GM12878 (cell line): ENCODE results near the gene PLEKHG2. TPM values are rescaled to one million over a fixed set of nuclear protein-coding genes. Genes with fewer than 3 reads are reported as not detected.

Experiments
- ATAC-seq: fragments of 200-7000 bp; cut with Tn5 transposase; 3 replicates; pipeline ENCODE4 v1.9.1; 2020; ENCODE audit warnings: mild to moderate bottlenecking, moderate library complexity
- BruUV-seq: library from RNA; stranded (reverse); fragments of 400-500 nt; replicated peaks from 2 replicates; lab custom pipeline; 2021; lab: Mats Ljungman, UMichigan
- CTCF ChIA-PET: fragments of 300-600 bp; sonication (Branson Sonifier 250); formaldehyde crosslinking; extraction: SDS; loops from one replicate; lab custom pipeline; 2021; ENCODE audit warnings: inconsistent platforms; lab: Yijun Ruan, JAX
- POLR2A ChIA-PET: fragments of 350-600 bp; formaldehyde crosslinking; extraction: SDS; loops from one replicate; lab custom pipeline; 2021; ENCODE audit warnings: inconsistent platforms; lab: Charles Lee
- RAD21 ChIA-PET: fragments of 300-600 bp; sonication (Branson Sonifier 250); formaldehyde crosslinking; loops from one replicate; lab custom pipeline; 2023; ENCODE audit warnings: antibody characterized with exemption; ENCODE audit not compliant: unreplicated experiment; lab: Charles Lee
- SMC1A ChIA-PET: fragments of 300-600 bp; sonication (Branson Sonifier 250); formaldehyde crosslinking; loops from one replicate; lab custom pipeline; 2023; ENCODE audit not compliant: unreplicated experiment, uncharacterized antibody; lab: Charles Lee
- DNase-seq: peaks from one replicate; pipeline ENCODE4 v3.0.0-alpha.2; 2011; ENCODE audit warnings: low read depth, low spot score
- FAIRE-seq: peaks from 3 replicates; lab custom pipeline; 2011; peaks lifted over from hg19 to GRCh38; lab: Jason Lieb, UNC
- H2AFZ ChIP-seq: 2 replicates; pipeline ENCODE4 v1.6.0; 2011; ENCODE audit warnings: low read depth, low read length, control low read depth; ENCODE audit not compliant: control insufficient read depth
- H3K27ac ChIP-seq: 2 replicates; pipeline ENCODE4 v1.5.1; 2011; ENCODE audit warnings: control low read depth; ENCODE audit not compliant: control insufficient read depth, insufficient read depth
- H3K27me3 ChIP-seq, 2 experiments: replicated peaks in 1 of 2; 2 replicates each; pipeline versions ENCODE4 v1.6.0 to v1.6.1; 2011; ENCODE audit warnings: low read length in 1 of 2; ENCODE audit not compliant: control insufficient read depth in 2 of 2, insufficient read depth in 2 of 2
- H3K36me3 ChIP-seq, 2 experiments: 2 replicates each; pipeline ENCODE4 v1.5.1; 2011; ENCODE audit warnings: low read length in 1 of 2; ENCODE audit not compliant: control insufficient read depth in 2 of 2, insufficient read depth in 2 of 2
- H3K4me1 ChIP-seq: 2 replicates; pipeline ENCODE4 v1.6.1; 2011; ENCODE audit warnings: mild to moderate bottlenecking, low read length, moderate library complexity, mixed read lengths; ENCODE audit not compliant: control insufficient read depth, insufficient read depth
- H3K4me2 ChIP-seq: 2 replicates; pipeline ENCODE4 v1.6.0; 2011; ENCODE audit warnings: control low read depth; ENCODE audit not compliant: control insufficient read depth, insufficient read depth
- H3K4me3 ChIP-seq: fragments of 200-600 bp; sonication (generic); 2 replicates; pipeline ENCODE4 v1.5.1; 2016
- H3K79me2 ChIP-seq: 2 replicates; pipeline ENCODE4 v1.6.0; 2011; ENCODE audit warnings: low read length; ENCODE audit not compliant: control insufficient read depth, insufficient read depth
- H3K9ac ChIP-seq: 2 replicates; pipeline ENCODE4 v1.8.0; 2011; ENCODE audit warnings: low read length, control low read depth, mixed read lengths; ENCODE audit not compliant: control insufficient read depth, insufficient read depth
- H3K9me3 ChIP-seq: replicated peaks from 3 replicates; pipeline ENCODE4 v1.5.1; 2011; ENCODE audit warnings: mild to moderate bottlenecking, low read length; ENCODE audit not compliant: control insufficient read depth, insufficient read depth
- H4K20me1 ChIP-seq: 2 replicates; pipeline ENCODE4 v1.6.0; 2011; ENCODE audit not compliant: control insufficient read depth, insufficient read depth
- ASH2L ChIP-seq: fragments of 300-600, 200-600 bp; sonication (generic); IDR thresholded peaks from 2 replicates; pipeline ENCODE4 v1.6.1; 2017; ENCODE audit warnings: low read depth, mild to moderate bottlenecking, borderline replicate concordance
- BHLHE40 ChIP-seq, 2 experiments: fragments of 450-650 bp in 1 of 2; IDR thresholded peaks; 2 replicates each; pipeline ENCODE4 v1.6.1; 2011 to 2017; ENCODE audit warnings: low read depth in 2 of 2, borderline replicate concordance in 1 of 2, improper control_type of control experiment in 1 of 2, low read length in 1 of 2, mild to moderate bottlenecking in 1 of 2
- CBFB ChIP-seq: IDR thresholded peaks from 2 replicates; pipeline ENCODE4 v1.6.1; 2016; ENCODE audit warnings: antibody characterized with exemption, low read depth
- CHD1 ChIP-seq: IDR thresholded peaks from 2 replicates; pipeline ENCODE4 v1.6.1; 2012; ENCODE audit warnings: low read depth, low read length, improper control_type of control experiment
- IKZF1 ChIP-seq: fragments of 450-650 bp; conservative IDR thresholded peaks from 2 replicates; pipeline ENCODE4 v1.6.1; 2017; ENCODE audit warnings: antibody characterized with exemption, mild to moderate bottlenecking
- IRF4 ChIP-seq: IDR thresholded peaks from 2 replicates; pipeline ENCODE4 v1.6.1; 2011; ENCODE audit warnings: low read depth, low read length
- KAT2A ChIP-seq: conservative IDR thresholded peaks from 2 replicates; pipeline ENCODE4 v1.6.1; 2011; ENCODE audit warnings: low read depth, low read length; ENCODE audit not compliant: control insufficient read depth
- NFXL1 ChIP-seq: fragments of 450-650 bp; IDR thresholded peaks from 2 replicates; pipeline ENCODE4 v1.6.1; 2017; ENCODE audit warnings: antibody characterized with exemption, mild to moderate bottlenecking, borderline replicate concordance
- NFYA ChIP-seq: IDR thresholded peaks from 2 replicates; pipeline ENCODE4 v1.6.1; 2011; ENCODE audit warnings: low read depth, mild to moderate bottlenecking, low read length, improper control_type of control experiment, borderline replicate concordance
- PBX3 ChIP-seq: IDR thresholded peaks from 2 replicates; pipeline ENCODE4 v1.6.1; 2011; ENCODE audit warnings: mild to moderate bottlenecking, low read depth, low read length, moderate library complexity; ENCODE audit not compliant: insufficient replicate concordance
- PML ChIP-seq: IDR thresholded peaks from 2 replicates; pipeline ENCODE4 v1.6.1; 2012; ENCODE audit warnings: low read length, inconsistent platforms
- PRDM15 ChIP-seq: fragments of 450-650 bp; formaldehyde crosslinking; IDR thresholded peaks from 2 replicates; pipeline ENCODE4 v1.4.0; 2020; ENCODE audit warnings: mild to moderate bottlenecking, moderate library complexity
- RFX5 ChIP-seq: IDR thresholded peaks from 2 replicates; pipeline ENCODE4 v1.6.1; 2011; ENCODE audit warnings: low read depth, low read length, improper control_type of control experiment
- RUNX3 ChIP-seq: IDR thresholded peaks from 2 replicates; pipeline ENCODE4 v1.6.1; 2012; ENCODE audit warnings: low read length, inconsistent platforms
- SPI1 ChIP-seq: IDR thresholded peaks from 2 replicates; pipeline ENCODE4 v1.6.1; 2011; ENCODE audit warnings: low read depth, mild to moderate bottlenecking, low read length, moderate library complexity, borderline replicate concordance; ENCODE audit not compliant: insufficient read depth
- TCF7 ChIP-seq: IDR thresholded peaks from 2 replicates; pipeline ENCODE4 v1.6.1; 2014; ENCODE audit warnings: antibody characterized with exemption, borderline replicate concordance
- ZNF24 ChIP-seq: fragments of 450-650 bp; IDR thresholded peaks from 2 replicates; pipeline ENCODE4 v1.6.1; 2017; ENCODE audit warnings: antibody characterized with exemption, mild to moderate bottlenecking
- ZNF384 ChIP-seq: IDR thresholded peaks from 2 replicates; pipeline ENCODE4 v1.6.1; 2012; ENCODE audit warnings: low read depth, mild to moderate bottlenecking, low read length, improper control_type of control experiment, borderline replicate concordance
- WGBS: methylation state at CpG from one replicate; pipeline ENCODE4 v1.1.6; 2016; ENCODE audit warnings: low lambda C conversion rate; ENCODE audit not compliant: insufficient replicate concordance, insufficient coverage; ENCODE audit errors: missing lambda C conversion rate; 5-methylcytosine and 5-hydroxymethylcytosine counted together
- in situ Hi-C: fragments of 300-500 bp; cut with MboI; formaldehyde crosslinking; loops from 9 replicates; pipeline ENCODE4 v1.14.3; 2018; ENCODE audit warnings: mixed read lengths
- intact Hi-C: fragments of 100-400 bp; cut with micrococcal nuclease; formaldehyde crosslinking; loops from one replicate; pipeline ENCODE4 v1.14.2; 2022; ENCODE audit not compliant: unreplicated experiment
- polyA plus RNA-seq, 11 experiments: library from polyadenylated mRNA; depleted of rRNA in 4 of 11; unstranded in 6 of 11; stranded (reverse) in 5 of 11; fragments of >200 nt; fragmentation: Nextera tagmentation in 4 of 11; fragmentation: Illumina TruSeq in 1 of 11; extraction: Ambion mirVana in 4 of 11; extraction: Trizol in 1 of 11; gene quantifications; 1 replicate in 1 of 11; 2 replicates in 10 of 11; pipeline versions ENCODE4 v1.2.1 to v1.2.3, GENCODE V29; 2011 to 2016; ENCODE audit warnings: inconsistent platforms in 2 of 11, missing spikeins in 2 of 11, low read depth in 1 of 11
- total RNA-seq, 4 experiments: library from RNA; depleted of rRNA in 3 of 4; stranded (reverse); fragments of >200 nt in 3 of 4; fragmentation: Illumina TruSeq in 1 of 4; extraction: Trizol in 1 of 4; gene quantifications; 2 replicates each; pipeline versions ENCODE4 v1.2.1 to v1.2.3, GENCODE V29; 2013 to 2021

The PLEKHG2 gene
- total and polyA plus RNA-seq, 10 of the 15 experiments (the other 5 are each of a cell fraction or from before 2014, with no cell fraction given): 3.0 to 62.5 (median 17.2) TPM

GRCh38 chr19:39390751-39391437 is 21.6 kb upstream of the PLEKHG2 start, which contains the start of the genes MED29 and PAF1:
MED29 (plus strand) TSS chr19:39391378; CDS start chr19:39391423, 45 bp downstream.
PAF1 (minus strand) TSS chr19:39391106; CDS start chr19:39390864, 242 bp downstream.
- peaks cover 10% of the 10 kb centered on the region for H3K4me1 ChIP-seq
- RAD21 ChIA-PET: interaction anchor here (0.6 to 2.2 kb wide), 11 partner anchors 11 to 143 kb away, joined by 3 to 18 read pairs (median 4); partner anchors contain the start of genes GMFG and PLEKHG2
- in situ Hi-C loops (no loop called here), intact Hi-C loops (loop anchor here (2.0 kb wide), 2 partner anchors 48 to 54 kb away; partner anchors contain the start of genes SAMD4B and SUPT5H)
- H3K27me3 ChIP-seq: no peaks in the 10 kb centered on the region
- H3K4me3 ChIP-seq: peak within 1 kb of the TSS; percentile 99
- H3K36me3 ChIP-seq: peaks cover 3 to 35% of the 10 kb centered on the region in 2 experiments
- ATAC-seq: peak; percentile 99
- POLR2A ChIA-PET: interaction anchor here (0.6 to 2.3 kb wide), 10 partner anchors 11 to 81 kb away, joined by 3 to 16 read pairs (median 8); partner anchors contain the start of genes PLEKHG2, RPS16, SAMD4B and ZFP36
- H4K20me1 ChIP-seq: no peaks in the 10 kb centered on the region
- H3K9ac ChIP-seq: peak within 1 kb of the TSS; percentile 95
- no peaks in the 10 kb centered on the region for H3K9me3 ChIP-seq
- H2AFZ ChIP-seq: peak within 1 kb of the TSS; percentile 89
- peak within 1 kb of the TSS; percentile 83 for H3K4me2 ChIP-seq
- peaks cover 28% of the 10 kb centered on the region for H3K79me2 ChIP-seq
- under 1% methylated on average over 60 of the region's 60 CpGs for WGBS
- SMC1A ChIA-PET: interaction anchor here (0.7 to 2.1 kb wide), 9 partner anchors 13 to 402 kb away, joined by 3 to 12 read pairs (median 3); partner anchors contain the start of genes DLL3, FBXO27 and RPS16
- CTCF ChIA-PET: interaction anchor here (0.8 to 2.3 kb wide), 8 partner anchors 9 to 282 kb away, joined by 3 to 18 read pairs (median 4); partner anchors contain the start of genes EID2B, PLEKHG2 and SAMD4B
- peak within 1 kb of the TSS; percentile 96 for H3K27ac ChIP-seq
- FAIRE-seq: peak; percentile 100
- DNase-seq: peak; percentile 100
- no TSS peak for BruUV-seq
- TF ChIP-seq NFXL1: no peak
- TF ChIP-seq ZNF24: no peak
- no peak for TF ChIP-seq PRDM15 (CRISPR knock-in tag)
- peak in 1 of 2 experiments; percentile 49 for TF ChIP-seq BHLHE40 (IDR thresholded peaks at IDR 0.05; ENCODE audit: borderline replicate concordance in 1 of 2, low read depth in 2 of 2, low read length in 1 of 2)
- peak; percentile 68; the same call in 1 of the 2 replicates for TF ChIP-seq CBFB
- peak; percentile 86 for TF ChIP-seq PML
- TF ChIP-seq NFYA: peak; percentile 38; the same call in 1 of the 2 replicates
- TF ChIP-seq SPI1: 0 out of 2 replicates have a peak, but pooled peaks have one; percentile 4
- TF ChIP-seq IRF4: no peak
- no peak for TF ChIP-seq CHD1
- TF ChIP-seq ZNF384: no peak
- no peak for TF ChIP-seq TCF7
- TF ChIP-seq PBX3: peak; percentile 94
- TF ChIP-seq RFX5: peak; percentile 76
- TF ChIP-seq IKZF1: peak; percentile 93
- TF ChIP-seq KAT2A: no peak
- no peak; the same call in none of the 2 replicates for TF ChIP-seq RUNX3
- 0 out of 2 replicates have a peak, but pooled peaks have one; percentile 18 for TF ChIP-seq ASH2L
